Peyer's patch (tissue), 4 donors: ENCODE results near the gene GPBP1.

Experiments used
- CTCF ChIP-seq, 6 experiments: fragments of 450-650 bp in 4 of 6; fragments of 200-600 bp in 2 of 6; sonication (generic) in 1 of 6; IDR thresholded peaks; one replicate each; pipeline ENCODE4 v1.5.1; 2017 to 2019; ENCODE audit warnings: antibody characterized with exemption in 6 of 6, mild to moderate bottlenecking in 3 of 6, moderate library complexity in 1 of 6
- POLR2A ChIP-seq, 2 donors: fragments of 450-650 bp; IDR thresholded peaks; one replicate each; pipeline ENCODE4 v1.5.1; 2017; ENCODE audit warnings: antibody characterized with exemption in 2 of 2, mild to moderate bottlenecking in 2 of 2, moderate library complexity in 2 of 2

DNA sequence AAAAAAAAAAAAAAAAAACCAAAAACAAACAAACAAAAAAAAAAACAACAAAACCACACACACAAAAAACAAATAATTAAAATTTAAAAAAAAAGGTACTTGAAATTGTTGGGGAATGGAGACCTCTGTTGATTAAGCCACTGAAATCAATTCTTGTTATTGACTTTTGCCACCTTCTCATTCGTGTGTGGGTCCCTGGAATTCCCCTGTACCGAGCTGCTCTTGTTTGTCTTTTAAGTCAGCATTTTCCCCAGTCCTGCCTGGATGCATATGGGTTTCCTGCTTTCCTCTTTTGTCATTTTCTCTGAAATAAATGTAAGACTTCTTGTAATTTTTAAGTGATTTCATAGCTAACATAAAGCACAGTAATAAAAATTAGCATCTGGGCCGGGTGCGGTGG, 45.5 kb downstream of the GPBP1 start:
- TF ChIP-seq CTCF (IDR thresholded peaks at IDR 0.05): no peak
- no peak for TF ChIP-seq POLR2A (IDR thresholded peaks at IDR 0.05)
